Measurements from ENCODE around the gene TGM6. TPM values are rescaled to one million over a fixed set of nuclear protein-coding genes. Genes with fewer than 3 reads are reported as not detected.

The TGM6 gene
- total RNA-seq, 2 experiments from 2014 or later: not detected

GRCh38 chr20:2446845-2447244 lies 66.1 kb downstream of the TGM6 start:
- Mint-ChIP-seq H3K9me3 (peaks cover 2% of the 10 kb centered on the region), H3K27me3 (no peaks in the 10 kb centered on the region), H3K4me1 (peaks cover 8% of the 10 kb centered on the region), H3K27ac (no peak overlapping the region), H3K4me3 (no peak overlapping the region), H3K36me3 (peaks cover 9% of the 10 kb centered on the region)
- no peak for DNase-seq

- no peak overlapping the region for H3K27ac Mint-ChIP-seq
- H3K9me3 Mint-ChIP-seq: peaks cover 2% of the 10 kb centered on the region
- H3K27me3 Mint-ChIP-seq: no peaks in the 10 kb centered on the region
- H3K4me3 Mint-ChIP-seq: no peak overlapping the region
- no peak for DNase-seq
- H3K4me1 Mint-ChIP-seq: peaks cover 12% of the 10 kb centered on the region
- H3K36me3 Mint-ChIP-seq: peaks cover 9% of the 10 kb centered on the region
These were observed 68.7 kb downstream of the TGM6 start for GRCh38 chr20:2449386-2449785.

GRCh38 chr20:2451422-2451821 lies 70.7 kb downstream of the TGM6 start:
- Mint-ChIP-seq H3K27ac (no peak overlapping the region), H3K4me3 (no peak overlapping the region), H3K9me3 (peaks cover 2% of the 10 kb centered on the region), H3K27me3 (no peaks in the 10 kb centered on the region), H3K36me3 (peaks cover 7% of the 10 kb centered on the region), H3K4me1 (peaks cover 19% of the 10 kb centered on the region)
- DNase-seq: no peak

- H3K27ac Mint-ChIP-seq: no peak overlapping the region
- peaks cover 4% of the 10 kb centered on the region for H3K36me3 Mint-ChIP-seq
- peaks cover 24% of the 10 kb centered on the region for H3K4me1 Mint-ChIP-seq
- H3K27me3 Mint-ChIP-seq: no peaks in the 10 kb centered on the region
- peak; percentile 62 for DNase-seq
- peaks cover 2% of the 10 kb centered on the region for H3K9me3 Mint-ChIP-seq
- no peak overlapping the region for H3K4me3 Mint-ChIP-seq
These were observed 71.4 kb downstream of the TGM6 start for GRCh38 chr20:2451939-2452732.

GRCh38 chr20:2453792-2454191 lies 73.1 kb downstream of the TGM6 start:
- peaks cover 27% of the 10 kb centered on the region for H3K4me1 Mint-ChIP-seq
- no peaks in the 10 kb centered on the region for H3K27me3 Mint-ChIP-seq
- H3K36me3 Mint-ChIP-seq: peaks cover 4% of the 10 kb centered on the region
- DNase-seq: no peak
- H3K4me3 Mint-ChIP-seq: no peak overlapping the region
- H3K9me3 Mint-ChIP-seq: no peaks in the 10 kb centered on the region
- H3K27ac Mint-ChIP-seq: no peak overlapping the region

GRCh38 chr20:2455771-2456497 lies 75.2 kb downstream of the TGM6 start:
- Mint-ChIP-seq H3K27me3 (no peaks in the 10 kb centered on the region), H3K36me3 (peaks cover 18% of the 10 kb centered on the region), H3K9me3 (no peaks in the 10 kb centered on the region), H3K4me3 (no peak overlapping the region), H3K4me1 (peaks cover 20% of the 10 kb centered on the region), H3K27ac (peak overlapping the region; percentile 73)
- no peak for DNase-seq

GRCh38 chr20:2458919-2459499 lies 78.3 kb downstream of the TGM6 start:
- H3K9me3 Mint-ChIP-seq: no peaks in the 10 kb centered on the region
- H3K4me1 Mint-ChIP-seq: peaks cover 25% of the 10 kb centered on the region
- H3K27me3 Mint-ChIP-seq: no peaks in the 10 kb centered on the region
- peaks cover 44% of the 10 kb centered on the region for H3K36me3 Mint-ChIP-seq
- H3K27ac Mint-ChIP-seq: no peak overlapping the region
- no peak for DNase-seq
- no peak overlapping the region for H3K4me3 Mint-ChIP-seq

GRCh38 chr20:2459981-2460751 lies 79.5 kb downstream of the TGM6 start:
- no peak overlapping the region for H3K4me3 Mint-ChIP-seq
- no peaks in the 10 kb centered on the region for H3K9me3 Mint-ChIP-seq
- H3K27me3 Mint-ChIP-seq: no peaks in the 10 kb centered on the region
- DNase-seq: no peak
- no peak overlapping the region for H3K27ac Mint-ChIP-seq
- peaks cover 26% of the 10 kb centered on the region for H3K4me1 Mint-ChIP-seq
- peaks cover 52% of the 10 kb centered on the region for H3K36me3 Mint-ChIP-seq

- Mint-ChIP-seq H3K9me3 (no peaks in the 10 kb centered on the region), H3K4me3 (no peak overlapping the region), H3K4me1 (peaks cover 21% of the 10 kb centered on the region), H3K36me3 (peaks cover 58% of the 10 kb centered on the region), H3K27me3 (no peaks in the 10 kb centered on the region), H3K27ac (peak overlapping the region; percentile 28)
- DNase-seq: no peak
These were observed 80.2 kb downstream of the TGM6 start for GRCh38 chr20:2460752-2461424.

- H3K27me3 Mint-ChIP-seq: no peaks in the 10 kb centered on the region
- H3K9me3 Mint-ChIP-seq: no peaks in the 10 kb centered on the region
- H3K4me3 Mint-ChIP-seq: no peak overlapping the region
- H3K27ac Mint-ChIP-seq: peak overlapping the region; percentile 29
- DNase-seq: no peak
- H3K36me3 Mint-ChIP-seq: peaks cover 72% of the 10 kb centered on the region
- H3K4me1 Mint-ChIP-seq: peaks cover 25% of the 10 kb centered on the region
These were observed 81.8 kb downstream of the TGM6 start for GRCh38 chr20:2462484-2462883.

- Mint-ChIP-seq H3K27ac (peak overlapping the region; percentile 66), H3K27me3 (no peaks in the 10 kb centered on the region), H3K36me3 (peaks cover 83% of the 10 kb centered on the region), H3K4me3 (no peak overlapping the region), H3K9me3 (no peaks in the 10 kb centered on the region), H3K4me1 (peaks cover 37% of the 10 kb centered on the region)
- no peak for DNase-seq
These were observed 83.1 kb downstream of the TGM6 start for GRCh38 chr20:2463616-2464365.

- Mint-ChIP-seq H3K9me3 (no peaks in the 10 kb centered on the region), H3K27ac (no peak overlapping the region), H3K36me3 (peaks cover 87% of the 10 kb centered on the region), H3K4me1 (peaks cover 39% of the 10 kb centered on the region), H3K27me3 (no peaks in the 10 kb centered on the region), H3K4me3 (no peak overlapping the region)
- DNase-seq: no peak
These were observed 84.4 kb downstream of the TGM6 start for GRCh38 chr20:2465100-2465499.

- Mint-ChIP-seq H3K9me3 (no peaks in the 10 kb centered on the region), H3K27ac (peak overlapping the region; percentile 65), H3K27me3 (no peaks in the 10 kb centered on the region), H3K4me3 (peak overlapping the region; percentile 98), H3K36me3 (peaks cover 83% of the 10 kb centered on the region), H3K4me1 (peaks cover 41% of the 10 kb centered on the region)
- DNase-seq: no peak
These were observed 86.7 kb downstream of the TGM6 start for GRCh38 chr20:2467412-2467811.

Data from activated naive CD8-positive, alpha-beta T cell treated with anti-CD3 and anti-CD28 coated beads for 36 hours (primary cell).